ENCODE measurements around the gene JUNB. TPM values are rescaled to one million over a fixed set of nuclear protein-coding genes. Genes with fewer than 3 reads are reported as not detected.

The JUNB gene
- total and polyA plus RNA-seq, 2 of the 4 experiments (the other 2 are of a cell fraction) = 20.8 to 109 TPM

DNA sequence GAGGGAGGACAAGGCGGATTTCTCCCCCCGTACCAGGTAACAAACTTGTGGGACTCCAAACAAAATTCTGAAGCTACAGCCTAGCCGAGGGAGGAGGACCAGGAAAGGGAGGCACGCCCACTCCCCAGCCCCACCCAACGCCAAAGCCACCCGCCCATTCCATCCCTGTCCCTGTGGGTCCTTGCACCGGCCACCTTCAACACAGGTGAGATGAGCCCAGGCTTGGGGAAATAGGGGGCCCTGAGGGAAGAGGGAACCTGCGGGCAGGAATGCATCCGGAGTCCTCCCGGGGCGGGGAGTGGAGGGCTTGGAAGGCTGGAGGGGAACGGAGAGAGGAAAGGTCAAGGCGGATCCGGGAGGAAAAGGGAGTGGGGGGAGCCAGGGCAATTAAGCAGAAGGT lies 39.7 kb upstream of the JUNB start, which contains the start of gene BEST2:
TSS of gene BEST2 (plus strand) at position 157 of the 400 bp plus-strand sequence. CDS start 802 bp downstream, outside the sequence.
- no peak within 1 kb of the TSS for H3K27ac ChIP-seq (ENCODE audit: insufficient read depth, low read length)
- no peaks in the 10 kb centered on the region for H4K20me1 ChIP-seq (ENCODE audit: insufficient read depth, low read length)
- no peak within 1 kb of the TSS for H2AFZ ChIP-seq (replicated peaks; ENCODE audit: low read length, poor library complexity)
- no peaks in the 10 kb centered on the region for H3K9me1 ChIP-seq (ENCODE audit: insufficient read depth, low read length)
- H2AK5ac ChIP-seq (ENCODE audit: low read depth, low read length) = no peak within 1 kb of the TSS; the same call in 1 of the 2 replicates
- intact Hi-C loops (cut with micrococcal nuclease) = no loop called here
- no peak within 1 kb of the TSS for H3K9ac ChIP-seq (ENCODE audit: low read depth, low read length)
- no peaks in the 10 kb centered on the region; a peak in 1 of 4 replicates for H3K79me1 ChIP-seq (ENCODE audit: low read depth in 1 of 2, low read length in 2 of 2)
- H3K9me3 ChIP-seq (ENCODE audit: control insufficient read depth, insufficient read depth, low read length) = peaks cover 5% of the 10 kb centered on the region; the same call in 1 of the 2 replicates
- H4K5ac ChIP-seq (ENCODE audit: low read depth, low read length) = no peak within 1 kb of the TSS
- ChIA-PET POLR2A (ENCODE audit: unreplicated experiment) (no interaction called here), CTCF (no interaction called here)
- no peak within 1 kb of the TSS for H2BK20ac ChIP-seq (ENCODE audit: low read depth, low read length)
- dilution Hi-C loops (cut with HindIII; ENCODE audit: low sequenced_read_pairs, unreplicated experiment) = no loop called here
- 40% methylated on average over 1 of the region's 14 CpGs; no CpG with 5 or more reads in 1 of the 2 experiments for WGBS, 2 experiments (ENCODE audit: extremely low coverage in 2 of 2, insufficient read length in 1 of 2)
- no peak within 1 kb of the TSS for H3K4me2 ChIP-seq (ENCODE audit: low read depth, low read length)
- H3K14ac ChIP-seq (replicated peaks; ENCODE audit: low read depth, low read length) = no peak within 1 kb of the TSS
- H3K4me3 ChIP-seq (ENCODE audit: insufficient read depth, low read depth, low read length) = no peak within 1 kb of the TSS
- no peak within 1 kb of the TSS for H2BK120ac ChIP-seq (ENCODE audit: low read depth, low read length)
- H2BK5ac ChIP-seq (ENCODE audit: low read depth, low read length, poor library complexity, severe bottlenecking) = no peak within 1 kb of the TSS
- DNase-seq (no peak), ATAC-seq (ENCODE audit: low read depth) (no peak)
- peaks cover 26% of the 10 kb centered on the region for H3K27me3 ChIP-seq (ENCODE audit: control insufficient read depth, insufficient read depth, low read length)
- H4K8ac ChIP-seq (ENCODE audit: low read depth in 2 of 2, low read length in 2 of 2) = no peak within 1 kb of the TSS
- peak within 1 kb of the TSS; percentile 80 for H2AK9ac ChIP-seq (replicated peaks; ENCODE audit: low read depth, low read length, poor library complexity)
- H3K56ac ChIP-seq (ENCODE audit: extremely low read depth, insufficient read depth, low read length) = no peak within 1 kb of the TSS
- H3K4me1 ChIP-seq (ENCODE audit: control insufficient read depth, insufficient read depth, low read length) = peaks cover 3% of the 10 kb centered on the region; the same call in 1 of the 2 replicates
- in situ Hi-C loops (cut with MboI; ENCODE audit: low sequenced_read_pairs) = no loop called here
- no peak for TF ChIP-seq BHLHE40 (IDR thresholded peaks at IDR 0.05; ENCODE audit: low read depth, low read length)
- no peak for TF ChIP-seq FOS (IDR thresholded peaks at IDR 0.05; ENCODE audit: low read depth, low read length)
- no peak within 1 kb of the TSS for H3K4ac ChIP-seq (ENCODE audit: low read depth, low read length)
- H3K18ac ChIP-seq (ENCODE audit: low read depth, low read length) = no peak within 1 kb of the TSS
- no peak within 1 kb of the TSS for H2BK15ac ChIP-seq (ENCODE audit: low read depth, low read length)
- BruUV-seq (replicated peaks) = no TSS peak
- no peak within 1 kb of the TSS for H3K23ac ChIP-seq (ENCODE audit: low read depth, low read length)
- peaks cover 10% of the 10 kb centered on the region for H3K36me3 ChIP-seq (ENCODE audit: control insufficient read depth, insufficient read depth, low read length)
- H4K91ac ChIP-seq (ENCODE audit: insufficient read depth, low read depth, low read length) = no peak within 1 kb of the TSS

All from IMR-90 (cell line).